ENCODE results near the gene RPS17.
"Not testable (repeated sequence)": the region's sequence is repeated elsewhere in the genome, so short reads cannot be mapped to it uniquely, and the experiment has no call there.

Gene RPS17

DNA sequence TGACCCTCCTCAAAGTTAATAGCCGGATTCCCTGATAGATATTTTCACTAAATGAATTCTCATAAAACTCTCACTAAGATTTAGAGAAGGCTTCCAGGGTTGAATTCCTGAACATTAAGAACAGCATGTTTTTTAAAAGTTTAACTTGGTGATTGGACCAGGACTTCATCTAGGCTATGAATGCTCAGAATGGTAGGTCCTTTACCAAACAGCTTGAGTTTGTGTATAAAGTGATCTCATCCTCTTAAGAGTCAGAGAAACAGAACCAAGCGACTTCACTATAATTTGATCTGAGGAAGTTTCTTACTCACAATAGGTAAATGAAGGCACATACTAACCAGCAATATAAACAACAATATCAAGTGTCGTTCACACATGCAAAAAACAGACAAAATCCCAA, 36.2 kb downstream of the RPS17 start:
- not testable (repeated sequence) for DNase-seq (ENCODE audit: low read depth); H3K4me3 ChIP-seq (ENCODE audit: low read depth, low read length)

DNA sequence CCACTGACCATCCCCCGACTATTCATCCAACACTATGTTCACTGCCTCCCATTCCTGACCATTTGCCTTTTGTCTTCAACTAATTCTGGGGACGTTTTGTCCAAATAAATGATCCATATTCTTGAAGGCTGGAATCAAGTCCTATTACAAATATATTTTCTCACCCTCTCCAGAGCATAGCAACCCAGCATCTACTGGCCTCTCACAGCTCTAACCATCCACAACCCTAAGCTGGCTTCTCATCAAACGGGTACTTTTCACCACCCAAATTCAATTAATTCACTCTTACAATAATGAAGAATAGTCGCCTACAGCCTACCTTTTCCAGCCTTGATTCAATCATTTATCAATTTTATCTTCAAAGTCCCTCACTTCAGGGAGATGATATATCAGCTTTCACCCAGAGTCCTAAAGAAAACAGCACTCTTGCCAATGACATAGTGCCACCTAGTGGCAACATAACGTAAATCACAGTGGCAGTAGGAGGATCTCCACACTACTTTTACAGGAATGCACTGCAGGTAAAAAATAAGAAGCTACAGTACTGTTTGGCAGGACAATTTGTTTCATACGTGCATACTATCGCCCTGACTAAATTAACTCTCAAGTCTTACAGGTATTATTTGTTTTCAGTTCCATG, 37.4 kb downstream of the RPS17 start:
- DNase-seq (ENCODE audit: low read depth); H3K4me3 ChIP-seq (ENCODE audit: low read depth, low read length): not testable (repeated sequence)

DNA sequence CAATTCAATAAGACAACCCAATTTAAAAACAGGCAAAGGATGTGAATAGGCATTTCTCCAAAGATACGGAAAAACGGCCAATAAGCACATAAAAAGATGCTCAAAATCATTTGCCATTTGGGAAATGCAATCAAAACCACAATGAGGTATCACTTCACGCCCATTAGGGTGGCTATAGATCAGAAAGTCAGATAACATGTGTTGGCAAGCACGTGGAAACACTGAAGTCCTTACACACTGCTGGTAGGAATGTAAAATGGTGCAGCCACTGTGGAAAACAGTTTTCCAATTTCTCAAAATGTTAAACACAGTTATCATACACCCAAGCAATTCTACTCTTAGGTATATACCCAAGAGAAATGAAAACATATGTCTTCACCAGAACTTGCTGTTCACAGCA, 39.5 kb downstream of the RPS17 start:
- not testable (repeated sequence) for DNase-seq (ENCODE audit: low read depth); H3K4me3 ChIP-seq (ENCODE audit: low read depth, low read length)

DNA sequence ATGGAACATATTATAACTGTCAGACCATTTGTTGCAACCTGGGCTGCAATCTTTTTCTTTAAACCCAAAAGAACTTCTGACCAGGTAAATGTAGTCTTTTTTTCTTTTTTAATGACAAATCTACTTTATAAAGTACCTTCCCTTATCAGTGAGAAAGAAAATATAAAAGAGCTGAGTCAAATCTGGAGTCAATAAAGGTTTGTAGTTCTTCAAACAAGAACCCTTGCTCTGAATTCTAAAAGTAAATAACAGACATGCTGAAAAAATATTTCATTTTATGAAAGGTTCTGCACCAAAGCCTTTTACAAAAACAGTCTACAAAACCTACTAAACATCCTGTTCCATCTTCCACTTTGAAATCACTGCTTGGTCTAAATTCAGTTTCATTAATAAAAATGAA, 42.3 kb downstream of the RPS17 start:
- DNase-seq (ENCODE audit: low read depth); H3K4me3 ChIP-seq (ENCODE audit: low read depth, low read length): not testable (repeated sequence)

DNA sequence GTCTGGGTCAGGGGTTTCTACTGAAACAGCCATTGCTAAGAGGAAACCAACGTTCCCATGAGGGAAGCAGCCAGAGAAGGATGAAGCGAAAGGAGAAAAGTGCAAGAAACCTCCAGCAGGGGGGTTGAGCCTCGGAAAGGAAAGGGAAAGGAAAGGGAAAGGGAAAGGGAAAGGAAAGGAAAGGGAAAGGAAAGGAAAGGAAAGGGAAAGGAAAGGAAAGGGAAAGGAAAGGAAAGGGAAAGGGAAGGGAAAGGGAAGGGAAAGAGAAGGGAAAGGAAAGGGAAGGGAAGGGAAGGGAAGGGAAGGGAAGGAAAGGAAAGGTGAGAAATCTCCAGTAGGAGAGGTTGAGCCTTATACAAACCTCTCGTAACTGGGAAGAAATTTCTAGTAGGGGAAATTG, 52.0 kb downstream of the RPS17 start:
- H3K4me3 ChIP-seq (ENCODE audit: low read depth, low read length); DNase-seq (ENCODE audit: low read depth): not testable (repeated sequence)
- TF ChIP-seq, protein P1, sequence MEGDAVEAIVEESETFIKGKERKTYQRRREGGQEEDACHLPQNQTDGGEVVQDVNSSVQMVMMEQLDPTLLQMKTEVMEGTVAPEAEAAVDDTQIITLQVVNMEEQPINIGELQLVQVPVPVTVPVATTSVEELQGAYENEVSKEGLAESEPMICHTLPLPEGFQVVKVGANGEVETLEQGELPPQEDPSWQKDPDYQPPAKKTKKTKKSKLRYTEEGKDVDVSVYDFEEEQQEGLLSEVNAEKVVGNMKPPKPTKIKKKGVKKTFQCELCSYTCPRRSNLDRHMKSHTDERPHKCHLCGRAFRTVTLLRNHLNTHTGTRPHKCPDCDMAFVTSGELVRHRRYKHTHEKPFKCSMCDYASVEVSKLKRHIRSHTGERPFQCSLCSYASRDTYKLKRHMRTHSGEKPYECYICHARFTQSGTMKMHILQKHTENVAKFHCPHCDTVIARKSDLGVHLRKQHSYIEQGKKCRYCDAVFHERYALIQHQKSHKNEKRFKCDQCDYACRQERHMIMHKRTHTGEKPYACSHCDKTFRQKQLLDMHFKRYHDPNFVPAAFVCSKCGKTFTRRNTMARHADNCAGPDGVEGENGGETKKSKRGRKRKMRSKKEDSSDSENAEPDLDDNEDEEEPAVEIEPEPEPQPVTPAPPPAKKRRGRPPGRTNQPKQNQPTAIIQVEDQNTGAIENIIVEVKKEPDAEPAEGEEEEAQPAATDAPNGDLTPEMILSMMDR (conservative IDR thresholded peaks at IDR 0.05; ENCODE audit: low read depth, low read length), result peak; percentile 37

DNA sequence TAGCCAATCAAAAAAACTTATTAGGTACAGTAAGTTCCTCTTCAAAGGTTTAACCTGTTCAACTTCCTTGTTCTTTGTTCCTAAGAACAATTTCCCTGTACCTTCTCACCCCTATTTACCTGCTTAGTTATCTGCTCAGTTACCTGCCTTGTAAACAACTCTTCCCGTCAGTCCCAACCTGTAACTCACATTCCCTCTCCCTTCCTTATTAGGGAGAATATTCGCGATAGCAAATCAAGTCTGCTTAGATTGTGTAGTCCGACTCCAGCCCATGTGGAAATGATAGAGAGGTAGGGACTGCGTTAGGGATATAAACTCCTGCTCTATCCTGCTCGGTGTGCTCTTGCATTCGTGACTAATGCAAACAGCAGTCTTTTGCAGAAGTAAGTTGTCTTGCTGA, 53.2 kb downstream of the RPS17 start:
- H3K4me3 ChIP-seq (ENCODE audit: low read depth, low read length); DNase-seq (ENCODE audit: low read depth): not testable (repeated sequence)

All from choroid plexus epithelial cell (primary cell).